HG02885 (cell line): ENCODE data around the gene MEX3D.

ENCODE experiments used
- ATAC-seq: cut with Tn5 transposase; IDR thresholded peaks from one replicate; pipeline ENCODE4 v1.9.1; 2021; ENCODE audit warnings: mild to moderate bottlenecking; ENCODE audit not compliant: unreplicated experiment, poor library complexity

MEX3D gene

DNA sequence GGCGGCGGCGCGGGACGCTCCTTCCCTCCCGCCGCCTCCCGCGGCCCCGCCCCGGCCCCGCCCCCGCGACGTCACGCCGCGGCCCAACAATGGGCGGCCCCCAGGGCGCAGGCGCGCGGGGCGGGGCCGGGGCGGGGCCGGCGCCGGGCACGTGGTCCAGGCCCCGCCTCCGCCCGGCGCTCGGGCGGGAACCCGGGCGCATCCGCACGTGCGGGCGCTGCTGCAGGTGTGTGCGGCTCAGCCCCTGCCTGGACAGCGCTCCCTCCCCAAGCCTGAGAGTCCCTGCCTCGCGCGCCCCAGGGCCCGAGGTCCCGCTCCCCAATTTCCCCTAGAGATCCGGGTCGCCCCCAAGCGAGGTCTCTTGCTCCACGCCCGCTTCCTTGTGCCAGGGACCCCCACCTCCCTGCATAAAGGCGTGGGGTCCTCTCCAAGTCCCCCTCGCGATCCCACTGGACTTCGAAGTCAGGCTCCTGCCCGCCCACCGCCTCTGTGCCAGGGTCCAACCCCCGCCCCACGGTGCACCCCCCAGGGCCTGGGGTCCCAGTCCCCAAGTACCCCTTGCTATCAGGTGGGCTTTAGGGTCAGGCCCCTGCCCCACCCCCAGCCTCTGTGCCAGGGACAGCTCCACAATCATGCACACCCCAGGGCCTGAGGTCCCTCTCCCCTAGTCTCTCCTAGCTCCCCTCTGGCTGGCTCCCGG lies at the start of gene MEX3D:
MEX3D (minus strand) TSS at position 6 of the 700 bp plus-strand sequence. CDS start 267 bp downstream, outside the sequence.
- peak; percentile 80 for ATAC-seq

DNA sequence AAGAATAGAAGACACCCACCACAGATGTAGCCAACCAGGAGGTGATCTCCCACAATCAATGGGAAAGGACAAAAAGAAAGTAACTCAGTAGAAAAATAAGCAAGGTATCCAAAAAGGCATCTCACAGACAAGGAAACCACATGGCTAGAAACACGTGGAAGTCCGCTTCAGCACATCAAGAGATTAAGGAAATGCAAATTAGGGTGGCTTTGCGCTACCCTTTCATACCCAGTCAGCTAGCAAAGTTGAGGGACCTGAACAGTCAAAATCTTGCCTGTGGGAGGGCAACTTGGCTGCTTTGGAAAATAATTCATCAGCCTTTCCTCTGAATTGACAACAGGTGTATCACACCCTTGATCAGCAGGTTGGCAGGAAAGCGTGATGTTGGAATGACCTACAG lies 48.8 kb upstream of the MEX3D start:
- no peak for ATAC-seq

- no peak for ATAC-seq
Observed at GRCh38 chr19:1616396-1616795, 48.3 kb upstream of the MEX3D start.

DNA sequence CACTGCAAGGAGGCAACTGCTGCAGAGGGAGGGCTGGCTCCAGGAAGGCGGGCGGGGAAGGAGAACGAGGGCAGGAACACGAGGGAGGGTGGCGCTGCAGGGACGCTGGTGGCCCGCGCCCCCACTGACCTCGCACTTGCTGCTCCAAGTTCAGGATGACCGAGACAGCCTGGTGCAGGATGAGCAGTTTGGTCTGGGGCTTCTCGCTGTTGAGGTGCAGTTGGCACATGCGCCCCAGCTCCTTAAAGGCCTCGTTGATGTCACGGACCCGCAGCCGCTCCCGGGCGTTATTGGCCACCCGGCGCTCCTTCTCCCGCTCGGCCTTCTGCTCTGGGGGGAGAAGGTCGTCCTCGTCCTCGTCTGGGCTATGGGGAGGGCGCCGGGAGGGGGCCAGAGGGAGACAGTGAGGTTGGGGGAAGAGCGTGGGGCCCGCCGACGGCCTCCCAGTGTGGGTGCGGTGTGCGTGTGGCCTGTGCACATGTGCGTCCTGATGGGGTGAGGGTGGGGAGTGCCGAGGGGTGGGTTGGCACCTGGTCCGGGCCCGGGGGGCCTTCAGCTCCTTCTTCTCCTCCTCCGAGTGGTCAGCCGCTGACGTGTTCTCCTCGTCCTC lies 47.1 kb upstream of the MEX3D start:
- ATAC-seq, result no peak

DNA sequence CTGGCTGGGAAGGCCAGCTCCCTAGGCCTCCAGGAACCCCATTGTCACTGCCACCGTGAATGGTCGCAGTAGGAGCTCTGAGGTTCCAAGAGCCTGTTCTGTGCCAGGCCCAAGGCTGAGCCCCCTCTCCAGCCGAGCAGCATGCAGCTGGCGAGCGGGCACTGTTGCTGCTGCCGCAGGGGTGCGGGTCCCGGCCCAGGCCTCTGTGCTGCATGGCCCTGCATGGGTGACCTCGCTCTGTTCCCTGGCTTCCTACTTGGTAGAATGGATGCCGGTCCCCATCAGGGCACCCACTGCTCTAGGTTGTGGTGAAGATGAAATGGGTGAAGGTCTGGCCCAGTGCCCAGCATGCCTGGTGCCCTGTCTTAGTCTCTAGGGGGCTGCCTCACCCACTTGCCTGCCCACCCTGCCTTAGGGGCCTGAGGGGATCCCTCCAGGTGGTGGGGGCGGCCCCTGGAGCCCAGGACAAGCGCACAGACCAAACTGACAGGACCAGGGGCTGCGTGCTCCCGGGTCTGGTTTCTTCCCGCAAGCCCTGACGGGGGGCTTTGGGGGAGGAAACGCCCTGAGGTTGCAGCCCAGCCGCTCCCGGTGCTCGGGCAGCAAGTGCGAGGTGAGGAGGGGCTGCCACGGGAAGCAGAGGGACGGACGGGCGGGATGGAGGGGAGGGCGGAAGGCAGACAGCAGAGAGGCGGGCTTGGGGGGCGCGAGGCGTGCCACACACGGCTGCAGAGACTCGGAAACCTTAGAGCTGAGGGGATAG lies 45.9 kb upstream of the MEX3D start:
- ATAC-seq, result no peak

GRCh38 chr19:1613146-1613545 lies 45.0 kb upstream of the MEX3D start:
- ATAC-seq, result no peak

DNA sequence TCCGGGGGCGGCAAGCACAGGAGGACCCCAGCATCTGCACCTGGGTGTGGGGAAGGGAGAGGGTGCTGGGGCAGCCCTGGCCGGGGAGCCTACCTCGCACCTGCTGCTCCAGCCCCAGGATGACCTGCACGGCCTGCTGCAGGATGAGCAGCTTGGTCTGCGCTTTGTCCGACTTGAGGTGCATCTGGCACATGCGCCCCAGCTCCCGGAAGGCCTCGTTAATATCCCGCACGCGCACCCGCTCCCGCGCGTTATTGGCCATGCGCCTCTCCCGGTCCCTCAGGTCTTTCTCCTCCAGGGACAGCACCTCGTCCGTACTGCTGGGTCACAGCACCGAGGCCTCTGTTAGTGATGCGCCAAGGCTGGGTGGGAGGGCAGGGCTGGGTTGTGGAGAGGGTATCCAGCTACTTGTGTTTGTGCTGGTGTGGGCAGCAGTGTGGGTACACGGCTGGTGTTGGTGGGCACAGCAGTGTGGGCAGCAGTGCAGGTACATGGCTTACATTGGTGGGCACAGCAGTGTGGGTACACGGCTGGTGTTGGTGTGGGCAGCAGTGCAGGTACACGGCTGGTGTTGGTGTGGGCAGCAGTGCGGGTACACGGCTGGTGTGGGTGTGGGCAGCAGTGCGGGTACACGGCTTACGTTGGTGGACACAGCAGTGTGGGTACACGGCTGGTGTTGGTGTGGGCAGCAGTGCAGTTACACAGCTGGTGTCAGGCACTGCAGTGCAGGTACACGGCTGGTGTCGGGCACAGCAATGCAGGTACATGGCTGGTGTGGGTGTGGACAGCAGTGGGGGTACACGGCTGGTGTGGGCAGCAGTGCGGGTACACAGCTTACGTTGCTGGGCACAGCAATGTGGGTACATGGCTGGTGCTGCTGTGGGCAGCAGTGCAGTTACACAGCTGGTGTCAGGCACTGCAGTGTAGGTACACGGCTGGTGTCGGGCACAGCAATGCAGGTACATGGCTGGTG lies 44.3 kb upstream of the MEX3D start:
- ATAC-seq, result no peak

DNA sequence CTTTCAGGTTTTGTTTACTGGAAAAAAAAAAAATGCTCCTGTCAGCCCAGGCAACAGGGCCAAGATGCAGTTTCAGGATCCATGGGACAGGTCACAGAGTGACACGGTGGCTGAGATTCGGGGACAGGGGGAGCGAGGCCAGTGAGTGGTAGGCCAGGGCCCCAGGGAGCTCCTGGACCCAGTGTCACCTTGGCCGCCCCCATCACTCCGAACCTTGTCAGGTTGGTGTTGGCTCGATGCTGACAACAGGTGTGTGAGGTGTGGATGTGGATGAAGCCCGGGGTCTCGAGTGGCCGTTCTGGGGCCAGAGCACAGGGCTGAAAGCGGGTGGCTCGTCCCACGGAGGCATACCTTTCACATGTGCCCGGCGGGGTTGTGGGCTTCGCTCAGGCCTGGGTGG lies 43.2 kb upstream of the MEX3D start:
- ATAC-seq, result no peak

GRCh38 chr19:1610579-1610978 lies 42.5 kb upstream of the MEX3D start:
- no peak for ATAC-seq

- ATAC-seq, result no peak
Observed at GRCh38 chr19:1609680-1610474, 41.8 kb upstream of the MEX3D start.

GRCh38 chr19:1609103-1609396 lies 40.9 kb upstream of the MEX3D start:
- no peak for ATAC-seq

GRCh38 chr19:1608359-1609102 lies 40.4 kb upstream of the MEX3D start:
- ATAC-seq, result no peak

GRCh38 chr19:1606138-1606651 lies 38.1 kb upstream of the MEX3D start:
- ATAC-seq, result no peak

- peak; percentile 89 for ATAC-seq
Observed at GRCh38 chr19:1605236-1606137, 37.4 kb upstream of the MEX3D start, which contains the start of gene UQCR11. TSS of gene UQCR11 (minus strand) at chr19:1605462. CDS start at chr19:1605409, 53 bp downstream.

DNA sequence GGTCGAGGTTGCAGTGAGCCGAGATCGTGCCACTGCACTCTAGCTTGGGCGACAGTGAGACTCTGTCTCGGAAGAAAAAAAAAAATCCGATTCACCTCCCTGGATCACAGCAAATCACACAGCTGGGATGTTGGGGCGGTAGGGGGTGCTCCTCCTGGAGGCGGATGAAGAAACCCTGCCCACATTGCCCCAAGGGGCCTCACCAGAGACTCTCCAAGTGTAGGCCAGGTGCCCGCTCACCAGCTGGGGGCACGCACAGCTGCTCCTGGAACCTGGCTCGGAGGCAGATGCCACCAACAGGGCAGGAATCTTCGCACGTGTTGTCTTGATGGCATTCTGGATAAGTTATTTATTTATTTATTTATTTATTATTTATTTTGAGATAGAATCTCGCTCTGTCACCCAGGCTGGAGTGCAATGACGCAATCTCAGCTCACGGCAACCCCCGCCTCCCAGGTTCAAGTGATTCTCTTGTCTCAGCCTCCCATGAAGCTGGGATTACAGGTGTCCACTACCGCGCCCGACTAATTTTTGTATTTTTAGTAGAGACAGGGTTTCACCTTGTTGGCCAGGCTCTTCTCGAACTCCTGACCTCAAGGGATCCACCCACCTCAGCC lies 34.1 kb upstream of the MEX3D start:
- ATAC-seq, result no peak

DNA sequence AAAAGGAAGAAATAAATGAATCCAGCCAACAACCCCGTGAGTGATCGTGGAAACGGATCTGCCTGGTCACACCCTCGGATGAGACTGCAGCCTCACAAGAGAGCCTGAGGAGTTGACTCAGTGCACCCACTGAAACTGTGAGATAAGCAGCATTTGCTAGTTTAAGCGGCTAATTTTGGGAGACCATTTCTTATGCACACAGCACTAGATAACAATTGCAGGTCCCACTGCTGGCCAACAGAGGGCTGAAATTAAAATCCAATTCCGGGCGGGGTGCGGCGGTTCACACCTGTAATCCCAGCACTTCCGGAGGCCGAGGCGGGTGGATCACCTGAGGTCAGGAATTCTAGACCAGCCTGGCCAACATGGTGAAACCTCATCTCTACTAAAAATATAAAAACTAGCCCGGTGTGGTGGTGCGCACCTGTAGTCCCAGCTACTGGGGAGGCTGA lies 33.5 kb upstream of the MEX3D start:
- no peak for ATAC-seq

GRCh38 chr19:1599460-1599846 lies 31.3 kb upstream of the MEX3D start:
- ATAC-seq, result no peak
